ENCODE data around the gene RBFOX2.

GRCh38 chr22:35995772-35996171 lies 32.9 kb downstream of the RBFOX2 start:
- TF ChIP-seq CTCF (IDR thresholded peaks at IDR 0.05): no peak
- TF ChIP-seq POLR2A (IDR thresholded peaks at IDR 0.05): no peak

All from adrenal gland (tissue), 5 donors.